22Rv1 (cell line): ENCODE data around the gene TPSAB1.

Source experiments
- CTCF ChIP-seq: fragments of 450-650 bp; IDR thresholded peaks from 2 replicates; pipeline ENCODE4 v1.5.1; 2017; ENCODE audit warnings: mild to moderate bottlenecking
- ZFX ChIP-seq: fragments of 450-650 bp; IDR thresholded peaks from 2 replicates; pipeline ENCODE4 v1.6.1; 2017; ENCODE audit warnings: antibody characterized with exemption, borderline replicate concordance

GRCh38 chr16:1290063-1290501 is 49.6 kb downstream of the TPSAB1 start:
- TF ChIP-seq CTCF (no peak), ZFX (no peak)
